NCI-H2171 treated with DMSO at 0.1 percent for 48 hours (cell line): Measurements from ENCODE around the gene SAV1.
A peak's percentile ranks its signal among the peaks of the same experiment; 100 is the strongest.

Experiments
- DNase-seq: peaks from one replicate; lab custom pipeline; 2025; lab: John Stamatoyannopoulos, UW

The SAV1 gene

GRCh38 chr14:50607181-50607580, 60.9 kb downstream of the SAV1 start:
- DNase-seq, result no peak

- DNase-seq, result no peak
These were observed 61.6 kb downstream of the SAV1 start for GRCh38 chr14:50606468-50606867.

GRCh38 chr14:50605766-50606165, 62.3 kb downstream of the SAV1 start:
- DNase-seq, result no peak

GRCh38 chr14:50603565-50603964, 64.5 kb downstream of the SAV1 start:
- DNase-seq, result no peak

- no peak for DNase-seq
These were observed 66.1 kb downstream of the SAV1 start for GRCh38 chr14:50602035-50602434.

GRCh38 chr14:50601394-50601793, 66.7 kb downstream of the SAV1 start:
- no peak for DNase-seq

- DNase-seq, result no peak
These were observed 67.3 kb downstream of the SAV1 start for GRCh38 chr14:50600849-50601248.

- peak; percentile 54 for DNase-seq
These were observed 68.2 kb downstream of the SAV1 start for GRCh38 chr14:50599700-50600444.

- no peak for DNase-seq
These were observed 69.3 kb downstream of the SAV1 start for GRCh38 chr14:50598765-50599164.

- no peak for DNase-seq
These were observed 73.4 kb downstream of the SAV1 start for GRCh38 chr14:50594577-50595316.

- DNase-seq, result no peak
These were observed 77.6 kb downstream of the SAV1 start for GRCh38 chr14:50590464-50590863.
